Subcutaneous abdominal adipose tissue (tissue), 5 donors: ENCODE results near the gene CUX1.
"Not testable (repeated sequence)": the region's sequence is repeated elsewhere in the genome, so short reads cannot be mapped to it uniquely, and the experiment has no call there.

Source experiments
- H3K27ac ChIP-seq: one replicate; pipeline ENCODE4 v1.7.0; 2013; ENCODE audit warnings: low read depth, mild to moderate bottlenecking, inconsistent platforms, low read length, moderate library complexity
- H3K27me3 ChIP-seq, 5 donors: one replicate each; pipeline ENCODE4 v1.7.0; 2013; ENCODE audit warnings: low read length in 5 of 5, inconsistent platforms in 1 of 5; ENCODE audit not compliant: control insufficient read depth in 5 of 5, insufficient read depth in 4 of 5
- H3K36me3 ChIP-seq, 5 donors: one replicate each; pipeline ENCODE4 v1.7.0; 2013; ENCODE audit warnings: low read length in 5 of 5; ENCODE audit not compliant: control insufficient read depth in 5 of 5, insufficient read depth in 5 of 5
- H3K4me1 ChIP-seq, 5 donors: one replicate each; pipeline ENCODE4 v1.7.0; 2013; ENCODE audit warnings: low read length in 5 of 5, mild to moderate bottlenecking in 3 of 5, moderate library complexity in 1 of 5; ENCODE audit not compliant: control insufficient read depth in 5 of 5, insufficient read depth in 5 of 5
- H3K4me3 ChIP-seq, 5 donors: one replicate each; pipeline ENCODE4 v1.7.0; 2013; ENCODE audit warnings: low read length in 5 of 5, low read depth in 1 of 5
- H3K9ac ChIP-seq, 5 donors: one replicate each; pipeline ENCODE4 v1.7.0; 2013; ENCODE audit warnings: low read length in 5 of 5, mild to moderate bottlenecking in 4 of 5, moderate library complexity in 3 of 5
- H3K9me3 ChIP-seq, 5 donors: one replicate each; pipeline ENCODE4 v1.7.0; 2013; ENCODE audit warnings: low read length in 5 of 5; ENCODE audit not compliant: control insufficient read depth in 5 of 5
- donor health status: healthy.
- donor health status: healthy.
- donor health status: healthy.
- donor health status: healthy.
- donor health status: healthy.

Gene CUX1

DNA sequence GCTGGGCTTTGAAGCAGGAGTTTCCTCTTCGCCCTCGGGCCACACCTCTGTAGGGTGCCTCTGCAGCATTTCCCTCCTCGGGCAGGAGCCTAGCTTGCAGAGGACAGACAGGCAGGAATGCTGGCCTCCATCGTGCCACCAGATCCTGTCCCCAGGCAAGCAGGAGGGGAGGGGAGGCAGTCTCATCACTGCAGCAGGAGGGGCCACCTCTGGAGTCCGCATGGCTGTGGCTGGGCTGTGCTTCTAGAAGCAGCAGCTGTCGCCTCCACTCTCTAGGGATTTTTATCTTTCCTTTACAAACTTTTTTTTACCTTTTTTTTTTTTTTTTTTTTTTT is 181.4 kb downstream of the CUX1 start:
- Histone ChIP-seq H3K4me1 (no peaks in the 10 kb centered on the region), H3K27me3 (no peaks in the 10 kb centered on the region), H3K4me3 (no peak overlapping the region), H3K27ac (no peak overlapping the region), H3K9me3 (no peaks in the 10 kb centered on the region), H3K9ac (no peak overlapping the region), H3K36me3 (no peaks in the 10 kb centered on the region)

DNA sequence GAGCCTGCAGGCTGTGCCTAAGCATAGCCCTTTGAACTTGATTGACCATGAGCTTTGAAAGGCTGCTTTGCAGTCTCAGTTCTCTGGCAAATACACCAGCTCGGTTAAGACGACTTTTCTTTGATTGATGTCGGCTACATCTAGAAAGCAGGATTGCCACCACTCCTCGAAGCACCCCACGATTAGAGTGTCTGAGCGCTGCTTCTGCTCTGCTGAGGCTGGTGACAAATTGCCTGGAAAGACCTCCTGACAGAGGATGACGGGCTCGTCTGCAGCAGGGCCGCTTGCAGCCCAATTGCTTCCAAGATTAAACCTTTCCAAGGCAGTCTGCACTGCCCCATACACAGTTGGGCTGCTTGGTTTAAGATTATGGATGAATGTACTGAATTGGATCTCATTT is 182.0 kb downstream of the CUX1 start:
- Histone ChIP-seq H3K27ac (no peak overlapping the region), H3K9ac (no peak overlapping the region), H3K9me3 (no peaks in the 10 kb centered on the region), H3K4me1 (no peaks in the 10 kb centered on the region), H3K27me3 (no peaks in the 10 kb centered on the region), H3K4me3 (no peak overlapping the region), H3K36me3 (no peaks in the 10 kb centered on the region)

DNA sequence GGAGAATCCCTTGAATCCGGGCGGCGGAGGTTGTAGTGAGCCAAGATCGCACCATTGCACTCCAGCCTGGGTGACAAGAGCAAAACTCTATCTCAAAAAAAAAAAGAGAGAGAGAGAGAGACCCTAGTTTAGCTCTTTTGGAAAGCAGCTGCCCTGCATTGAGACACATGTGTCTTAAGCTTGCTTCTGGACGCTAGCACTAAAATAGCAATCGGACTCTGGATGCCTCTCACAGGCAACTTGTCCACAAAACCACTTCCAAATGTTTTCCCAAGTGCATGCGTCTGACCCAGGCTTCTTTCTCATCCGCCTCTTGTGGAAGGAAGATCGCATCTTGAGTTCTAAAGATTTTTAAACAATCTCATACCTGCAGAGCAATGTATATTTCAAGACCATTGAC is 182.7 kb downstream of the CUX1 start:
- Histone ChIP-seq H3K9ac (no peak overlapping the region), H3K36me3 (no peaks in the 10 kb centered on the region), H3K27ac (no peak overlapping the region), H3K4me1 (no peaks in the 10 kb centered on the region), H3K4me3 (no peak overlapping the region), H3K9me3 (no peaks in the 10 kb centered on the region), H3K27me3 (no peaks in the 10 kb centered on the region)

DNA sequence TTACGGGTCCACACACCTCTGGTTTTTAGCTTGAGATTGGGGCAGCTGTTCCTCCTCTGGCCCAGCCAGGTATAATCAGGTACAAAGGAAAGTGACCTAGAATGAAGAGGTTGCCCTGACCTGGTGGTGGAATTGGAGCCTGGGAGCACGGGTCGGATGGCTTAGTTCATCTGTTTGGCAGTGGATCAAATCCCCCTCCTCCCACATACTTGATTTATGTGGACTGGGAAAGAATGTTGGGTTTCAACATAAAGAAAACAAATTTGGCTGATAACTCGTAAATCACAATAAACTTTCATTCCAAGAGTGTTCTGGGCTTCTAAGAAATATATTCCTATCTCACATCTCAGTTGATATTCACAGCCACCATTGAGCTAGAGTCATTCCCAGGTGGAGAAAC is 186.8 kb downstream of the CUX1 start:
- H3K27ac ChIP-seq: no peak overlapping the region
- H3K36me3 ChIP-seq: peaks cover 0 to 2% (median 0%) of the 10 kb centered on the region in 5 donors
- H3K4me3 ChIP-seq: no peak overlapping the region
- H3K9ac ChIP-seq: no peak overlapping the region
- H3K4me1 ChIP-seq: no peaks in the 10 kb centered on the region
- H3K27me3 ChIP-seq: no peaks in the 10 kb centered on the region
- no peaks in the 10 kb centered on the region for H3K9me3 ChIP-seq

DNA sequence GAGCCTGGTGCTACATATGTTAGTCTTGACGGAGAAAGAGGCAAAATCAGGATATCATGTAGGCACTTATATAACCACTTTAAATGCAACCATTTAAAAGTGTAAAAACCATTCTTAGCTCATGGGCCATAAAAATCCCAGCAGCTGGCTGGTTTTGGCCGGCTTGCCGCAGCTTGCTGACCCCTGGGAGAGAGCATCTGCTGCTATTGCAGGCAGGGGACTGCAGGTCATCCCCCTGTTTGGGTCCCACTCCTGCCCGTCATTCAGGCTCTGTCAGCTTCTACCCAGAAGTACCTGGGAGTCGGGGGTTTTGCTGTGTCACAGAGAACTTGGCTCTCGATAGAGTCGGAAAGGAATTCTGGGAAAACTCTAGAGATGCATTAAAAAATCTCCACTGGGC is 187.4 kb downstream of the CUX1 start:
- Histone ChIP-seq H3K4me3 (no peak overlapping the region), H3K9me3 (no peaks in the 10 kb centered on the region), H3K36me3 (peaks cover 0 to 2% (median 0%) of the 10 kb centered on the region in 5 donors), H3K9ac (no peak overlapping the region), H3K4me1 (no peaks in the 10 kb centered on the region), H3K27ac (no peak overlapping the region), H3K27me3 (no peaks in the 10 kb centered on the region)

DNA sequence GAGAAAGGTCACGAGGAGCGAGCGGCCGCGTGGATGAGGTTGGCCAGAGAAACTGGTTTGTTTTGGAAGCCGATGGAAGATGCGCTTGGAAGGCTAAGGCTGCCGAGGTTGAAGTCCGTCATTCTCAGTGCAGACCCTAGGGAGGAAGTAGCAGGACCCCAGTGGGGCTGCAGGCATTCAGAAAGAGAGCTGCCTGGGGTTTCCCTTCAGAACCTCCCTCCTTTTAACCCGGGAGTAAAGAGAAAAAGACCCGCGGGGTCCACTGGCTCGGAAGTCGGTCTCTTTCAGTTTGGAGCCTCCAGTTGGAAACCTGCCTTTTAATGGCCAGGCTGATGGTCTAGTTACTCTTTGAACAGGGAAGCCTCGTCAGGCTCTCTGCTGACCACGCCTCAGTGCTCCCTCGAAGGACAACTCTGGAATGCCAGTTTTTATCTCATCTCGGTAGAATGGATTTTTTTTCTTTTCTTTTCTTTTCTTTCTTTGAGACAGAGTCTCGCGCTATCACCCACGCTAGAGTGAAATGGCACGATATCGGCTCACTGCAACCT is 188.6 kb downstream of the CUX1 start:
- no peak overlapping the region for H3K4me3 ChIP-seq
- no peaks in the 10 kb centered on the region for H3K4me1 ChIP-seq
- peaks cover 0 to 2% (median 0%) of the 10 kb centered on the region in 5 donors for H3K36me3 ChIP-seq
- no peaks in the 10 kb centered on the region for H3K9me3 ChIP-seq
- H3K27me3 ChIP-seq: no peaks in the 10 kb centered on the region
- H3K9ac ChIP-seq: no peak overlapping the region
- no peak overlapping the region for H3K27ac ChIP-seq

DNA sequence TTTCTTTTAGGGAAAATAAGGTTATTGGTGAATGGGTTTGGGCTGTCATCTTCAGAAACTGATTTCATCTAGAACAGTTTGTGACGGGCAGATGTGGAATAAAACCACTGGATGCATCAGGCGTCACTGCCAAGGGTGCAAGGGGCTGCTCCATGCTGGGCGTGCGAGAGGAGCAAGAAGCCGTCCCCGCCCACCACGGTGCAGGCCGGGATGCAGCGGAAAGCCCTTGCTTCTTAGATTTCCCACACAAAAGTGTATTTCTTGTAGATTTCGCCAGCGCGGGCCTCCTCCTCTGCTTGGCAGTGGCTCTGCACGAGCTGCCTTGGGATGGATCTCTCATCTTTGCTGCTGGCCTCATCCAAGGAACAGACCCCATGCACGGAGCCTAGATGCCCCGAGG is 189.3 kb downstream of the CUX1 start:
- Histone ChIP-seq H3K27ac (no peak overlapping the region), H3K27me3 (no peaks in the 10 kb centered on the region), H3K4me1 (no peaks in the 10 kb centered on the region), H3K4me3 (no peak overlapping the region), H3K9me3 (no peaks in the 10 kb centered on the region), H3K36me3 (peaks cover 0 to 2% (median 0%) of the 10 kb centered on the region in 5 donors), H3K9ac (no peak overlapping the region)

DNA sequence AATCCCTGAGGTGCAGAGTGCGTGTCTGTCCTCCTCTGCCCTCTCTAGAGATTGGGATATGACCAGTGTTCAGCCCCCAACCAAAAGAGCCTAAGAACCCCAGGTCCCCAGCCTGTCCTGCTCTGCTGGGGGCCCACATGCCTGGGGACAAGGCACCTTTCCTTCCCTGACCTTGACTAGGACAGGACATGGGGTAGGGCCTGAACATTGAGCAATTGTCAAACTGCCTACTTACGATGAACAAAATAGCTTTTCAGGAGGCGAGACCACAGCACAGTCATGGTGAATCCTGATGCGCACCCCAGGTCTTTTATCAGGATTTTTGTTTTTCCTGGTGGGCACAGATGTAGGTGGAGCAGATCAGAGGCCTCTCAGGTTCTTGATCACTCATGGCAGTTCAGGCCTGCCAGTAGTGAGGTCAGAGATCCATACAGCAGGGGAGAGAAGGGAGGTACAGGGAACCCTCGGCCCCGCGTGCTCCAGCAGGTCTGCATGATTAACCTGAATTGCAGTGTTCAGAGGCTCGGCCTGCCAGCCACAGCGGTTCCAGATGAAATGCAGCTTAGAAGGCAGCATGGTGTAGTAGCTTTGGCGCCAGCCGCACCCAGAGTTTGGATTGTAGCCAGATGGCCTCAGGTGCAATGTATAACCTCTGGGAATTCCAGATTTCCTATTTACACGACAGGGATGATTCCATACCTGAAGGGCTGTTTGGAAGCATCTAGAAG is 191.3 kb downstream of the CUX1 start:
- Histone ChIP-seq H3K27me3 (no peaks in the 10 kb centered on the region), H3K4me3 (no peak overlapping the region), H3K9me3 (no peaks in the 10 kb centered on the region), H3K9ac (no peak overlapping the region), H3K36me3 (peaks cover 0 to 2% (median 0%) of the 10 kb centered on the region in 5 donors), H3K4me1 (no peaks in the 10 kb centered on the region), H3K27ac (no peak overlapping the region)

DNA sequence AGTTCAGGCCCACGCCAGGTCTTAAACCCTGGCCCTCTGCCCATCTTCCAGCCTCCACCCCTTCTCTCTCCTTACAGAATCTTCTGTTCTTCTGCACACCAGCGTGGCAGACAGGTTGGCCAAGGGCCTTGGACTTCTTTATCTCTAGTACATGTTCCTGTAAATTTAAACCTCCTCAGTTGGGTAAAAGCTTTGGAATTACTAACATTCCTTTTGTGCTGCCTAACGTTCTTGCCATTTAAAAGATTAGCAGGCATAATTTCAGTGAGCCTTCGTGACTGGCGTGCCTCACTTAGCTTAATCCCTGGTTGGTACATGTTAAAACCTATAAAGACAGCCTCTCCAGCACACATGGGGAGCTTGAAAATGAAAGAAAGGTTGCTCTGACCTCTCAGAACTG is 192.2 kb downstream of the CUX1 start:
- Histone ChIP-seq H3K4me1 (no peaks in the 10 kb centered on the region), H3K9me3 (no peaks in the 10 kb centered on the region), H3K27ac (no peak overlapping the region), H3K9ac (no peak overlapping the region), H3K4me3 (no peak overlapping the region), H3K36me3 (peaks cover 0 to 9% (median 0%) of the 10 kb centered on the region in 5 donors), H3K27me3 (no peaks in the 10 kb centered on the region)

DNA sequence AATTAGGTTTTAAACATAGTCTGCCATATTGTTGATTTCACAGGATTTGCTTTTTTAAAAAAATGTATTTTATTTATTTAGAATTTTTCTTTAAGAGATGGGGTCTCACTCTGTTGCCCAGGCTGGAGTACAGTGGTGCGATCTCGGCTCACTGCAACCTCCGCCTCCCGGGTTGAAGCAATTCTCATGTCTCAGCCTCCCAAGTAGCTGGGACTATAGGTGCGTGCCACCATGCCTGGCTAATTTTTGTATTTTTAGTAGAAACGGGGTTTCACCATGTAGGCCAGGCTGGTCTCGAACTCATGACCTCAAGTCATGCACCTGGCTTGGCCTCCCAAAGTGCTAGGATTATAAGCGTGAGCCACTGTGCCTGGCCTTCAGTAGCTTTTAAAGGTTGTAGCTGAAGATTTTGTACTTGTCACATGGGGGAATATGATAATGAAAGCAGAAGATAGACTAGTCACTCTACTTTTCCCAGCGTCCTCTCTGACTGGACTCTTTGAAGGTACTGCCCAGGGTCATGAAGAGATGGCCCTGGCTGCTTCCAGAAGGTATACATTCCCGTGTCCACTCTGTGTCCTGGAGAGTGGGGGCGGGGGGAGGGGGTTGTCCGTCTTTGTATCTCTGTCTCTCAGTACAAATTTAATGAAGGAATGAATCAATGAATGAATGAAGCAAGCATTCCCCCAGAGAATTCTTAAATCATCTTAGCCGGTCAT is 194.8 kb downstream of the CUX1 start:
- not testable (repeated sequence) for H3K4me1 ChIP-seq, H3K27ac ChIP-seq, H3K27me3 ChIP-seq, H3K9ac ChIP-seq, H3K4me3 ChIP-seq, H3K9me3 ChIP-seq, H3K36me3 ChIP-seq
